A673 (cell line): ENCODE results near the gene UFD1.

Experiments used
- CTCF ChIP-seq: fragments of 300-800, 200-600 bp; sonication (generic); conservative IDR thresholded peaks from 2 replicates; pipeline ENCODE4 v1.5.1; 2017; ENCODE audit warnings: low read depth, mild to moderate bottlenecking, antibody characterized with exemption, low read length, moderate library complexity, mixed read lengths
- EZH2 ChIP-seq: fragments of 200-600 bp; sonication (generic); IDR thresholded peaks from 2 replicates; pipeline ENCODE4 v1.6.1; 2017; ENCODE audit warnings: borderline replicate concordance, low read depth, mild to moderate bottlenecking, mixed read lengths, antibody characterized with exemption, low read length; ENCODE audit not compliant: poor library complexity, severe bottlenecking

GRCh38 chr22:19442166-19442565, 36.8 kb downstream of the UFD1 start:
- no peak for TF ChIP-seq CTCF
- no peak for TF ChIP-seq EZH2
